ENCODE measurements around the gene DCTN4.

DNA sequence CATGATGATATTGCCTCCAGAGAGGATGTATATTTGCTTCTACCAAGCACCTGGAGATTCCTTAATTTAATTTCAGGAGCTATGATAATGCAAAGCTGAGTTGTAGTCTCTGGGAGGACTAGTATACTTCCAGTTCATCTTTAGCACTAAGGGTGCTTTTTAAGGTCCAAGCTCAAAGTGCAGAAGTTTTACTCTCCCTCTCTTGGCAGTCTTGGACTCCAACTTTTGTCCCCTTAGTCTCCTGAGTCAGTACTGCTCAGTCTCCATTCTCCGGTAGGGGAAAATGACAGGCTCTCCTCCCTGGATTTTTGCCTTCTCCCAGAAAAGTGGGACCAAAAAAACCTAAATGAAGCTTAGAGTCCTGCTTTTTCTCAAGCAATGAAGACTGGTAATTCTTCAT lies 28.1 kb upstream of the DCTN4 start:
- TF ChIP-seq, protein P1, sequence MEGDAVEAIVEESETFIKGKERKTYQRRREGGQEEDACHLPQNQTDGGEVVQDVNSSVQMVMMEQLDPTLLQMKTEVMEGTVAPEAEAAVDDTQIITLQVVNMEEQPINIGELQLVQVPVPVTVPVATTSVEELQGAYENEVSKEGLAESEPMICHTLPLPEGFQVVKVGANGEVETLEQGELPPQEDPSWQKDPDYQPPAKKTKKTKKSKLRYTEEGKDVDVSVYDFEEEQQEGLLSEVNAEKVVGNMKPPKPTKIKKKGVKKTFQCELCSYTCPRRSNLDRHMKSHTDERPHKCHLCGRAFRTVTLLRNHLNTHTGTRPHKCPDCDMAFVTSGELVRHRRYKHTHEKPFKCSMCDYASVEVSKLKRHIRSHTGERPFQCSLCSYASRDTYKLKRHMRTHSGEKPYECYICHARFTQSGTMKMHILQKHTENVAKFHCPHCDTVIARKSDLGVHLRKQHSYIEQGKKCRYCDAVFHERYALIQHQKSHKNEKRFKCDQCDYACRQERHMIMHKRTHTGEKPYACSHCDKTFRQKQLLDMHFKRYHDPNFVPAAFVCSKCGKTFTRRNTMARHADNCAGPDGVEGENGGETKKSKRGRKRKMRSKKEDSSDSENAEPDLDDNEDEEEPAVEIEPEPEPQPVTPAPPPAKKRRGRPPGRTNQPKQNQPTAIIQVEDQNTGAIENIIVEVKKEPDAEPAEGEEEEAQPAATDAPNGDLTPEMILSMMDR (IDR thresholded peaks at IDR 0.05; ENCODE audit: insufficient read depth, low read length, poor library complexity, severe bottlenecking) = no peak
- TF ChIP-seq EZH2phosphoT487 (conservative IDR thresholded peaks at IDR 0.05; ENCODE audit: low read length) = no peak

Data from SU-DHL-6 (cell line).